ENCODE measurements around the gene PDE4B.

PDE4B gene

GRCh38 chr1:65880611-65881010, 87.9 kb downstream of the PDE4B start:
- no peaks in the 10 kb centered on the region for H3K36me3 ChIP-seq (ENCODE audit: control insufficient read depth, insufficient read depth, low read length)
- H3K4me3 ChIP-seq (replicated peaks; ENCODE audit: low read depth, low read length), result no peak overlapping the region
- TF ChIP-seq, protein P1, sequence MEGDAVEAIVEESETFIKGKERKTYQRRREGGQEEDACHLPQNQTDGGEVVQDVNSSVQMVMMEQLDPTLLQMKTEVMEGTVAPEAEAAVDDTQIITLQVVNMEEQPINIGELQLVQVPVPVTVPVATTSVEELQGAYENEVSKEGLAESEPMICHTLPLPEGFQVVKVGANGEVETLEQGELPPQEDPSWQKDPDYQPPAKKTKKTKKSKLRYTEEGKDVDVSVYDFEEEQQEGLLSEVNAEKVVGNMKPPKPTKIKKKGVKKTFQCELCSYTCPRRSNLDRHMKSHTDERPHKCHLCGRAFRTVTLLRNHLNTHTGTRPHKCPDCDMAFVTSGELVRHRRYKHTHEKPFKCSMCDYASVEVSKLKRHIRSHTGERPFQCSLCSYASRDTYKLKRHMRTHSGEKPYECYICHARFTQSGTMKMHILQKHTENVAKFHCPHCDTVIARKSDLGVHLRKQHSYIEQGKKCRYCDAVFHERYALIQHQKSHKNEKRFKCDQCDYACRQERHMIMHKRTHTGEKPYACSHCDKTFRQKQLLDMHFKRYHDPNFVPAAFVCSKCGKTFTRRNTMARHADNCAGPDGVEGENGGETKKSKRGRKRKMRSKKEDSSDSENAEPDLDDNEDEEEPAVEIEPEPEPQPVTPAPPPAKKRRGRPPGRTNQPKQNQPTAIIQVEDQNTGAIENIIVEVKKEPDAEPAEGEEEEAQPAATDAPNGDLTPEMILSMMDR (IDR thresholded peaks at IDR 0.05; ENCODE audit: insufficient read depth, low read length, poor library complexity, severe bottlenecking), result no peak
- no peak for DNase-seq (ENCODE audit: extremely low read depth, insufficient read length)
- H3K27me3 ChIP-seq (replicated peaks; ENCODE audit: control insufficient read depth, insufficient read depth, low read length), result no peaks in the 10 kb centered on the region

- Histone ChIP-seq H3K36me3 (ENCODE audit: control insufficient read depth, insufficient read depth, low read length) (no peaks in the 10 kb centered on the region), H3K4me3 (replicated peaks; ENCODE audit: low read depth, low read length) (no peak overlapping the region), H3K27me3 (replicated peaks; ENCODE audit: control insufficient read depth, insufficient read depth, low read length) (no peaks in the 10 kb centered on the region)
- no peak for DNase-seq (ENCODE audit: extremely low read depth, insufficient read length)
- TF ChIP-seq, protein P1 (IDR thresholded peaks at IDR 0.05; ENCODE audit: insufficient read depth, low read length, poor library complexity, severe bottlenecking), result no peak
Measured at GRCh38 chr1:65881067-65881594, 88.4 kb downstream of the PDE4B start.

DNA sequence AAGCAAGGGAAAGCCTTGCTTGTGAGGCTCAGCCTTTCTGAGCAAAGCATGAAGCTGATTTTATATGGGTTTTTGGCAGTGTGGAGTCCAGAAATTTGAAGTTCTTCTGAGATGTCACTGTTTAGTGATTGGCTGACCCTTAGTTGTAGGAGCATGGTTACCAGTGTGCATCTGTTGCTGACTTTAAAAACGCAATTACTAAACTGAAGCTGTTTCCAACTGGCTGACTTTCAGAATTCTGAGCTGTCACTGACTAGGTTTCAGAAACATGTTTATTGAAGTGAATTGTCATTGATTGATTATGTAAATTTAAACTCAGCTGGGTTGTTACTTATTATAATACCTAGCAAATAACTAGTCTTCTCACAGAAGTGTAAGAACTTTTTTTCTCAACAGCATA, 89.4 kb downstream of the PDE4B start:
- no peaks in the 10 kb centered on the region for H3K36me3 ChIP-seq (ENCODE audit: control insufficient read depth, insufficient read depth, low read length)
- H3K27me3 ChIP-seq (replicated peaks; ENCODE audit: control insufficient read depth, insufficient read depth, low read length), result no peaks in the 10 kb centered on the region
- DNase-seq (ENCODE audit: extremely low read depth, insufficient read length), result no peak
- TF ChIP-seq, protein P1 (IDR thresholded peaks at IDR 0.05; ENCODE audit: insufficient read depth, low read length, poor library complexity, severe bottlenecking), result no peak
- no peak overlapping the region for H3K4me3 ChIP-seq (replicated peaks; ENCODE audit: low read depth, low read length)

DNA sequence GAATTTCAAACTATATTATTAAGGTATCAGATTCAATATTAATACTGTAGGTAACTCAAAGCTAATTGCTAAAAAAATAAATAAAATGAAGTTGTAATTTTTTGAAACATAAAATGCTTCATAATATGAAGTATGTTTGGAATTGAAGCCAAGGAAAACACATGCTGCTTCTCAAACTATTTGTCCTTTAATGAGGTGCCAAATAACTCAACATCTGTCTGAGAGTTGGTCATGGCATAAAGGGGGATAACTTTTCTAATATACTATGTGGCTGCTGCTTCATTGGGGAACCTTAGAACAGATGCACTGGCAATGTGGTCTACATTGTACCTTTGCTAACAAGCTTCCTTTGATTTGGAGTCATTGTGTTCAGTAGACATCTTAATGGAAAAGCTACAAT, 96.7 kb downstream of the PDE4B start:
- no peak for DNase-seq (ENCODE audit: extremely low read depth, insufficient read length)

GRCh38 chr1:65890201-65890843, 97.6 kb downstream of the PDE4B start:
- no peak overlapping the region for H3K4me3 ChIP-seq (replicated peaks; ENCODE audit: low read depth, low read length)
- H3K27me3 ChIP-seq (replicated peaks; ENCODE audit: control insufficient read depth, insufficient read depth, low read length), result no peaks in the 10 kb centered on the region
- TF ChIP-seq, protein P1 (IDR thresholded peaks at IDR 0.05; ENCODE audit: insufficient read depth, low read length, poor library complexity, severe bottlenecking), result no peak
- no peak for DNase-seq (ENCODE audit: extremely low read depth, insufficient read length)
- H3K36me3 ChIP-seq (ENCODE audit: control insufficient read depth, insufficient read depth, low read length), result no peaks in the 10 kb centered on the region

More for the DNA sequence above, 96.7 kb downstream of the PDE4B start:
- Histone ChIP-seq H3K4me3 (replicated peaks; ENCODE audit: low read depth, low read length) (no peak overlapping the region), H3K36me3 (ENCODE audit: control insufficient read depth, insufficient read depth, low read length) (no peaks in the 10 kb centered on the region), H3K27me3 (replicated peaks; ENCODE audit: control insufficient read depth, insufficient read depth, low read length) (no peaks in the 10 kb centered on the region)
- TF ChIP-seq, protein P1 (IDR thresholded peaks at IDR 0.05; ENCODE audit: insufficient read depth, low read length, poor library complexity, severe bottlenecking), result no peak
